GM19455 (cell line): ENCODE measurements around the gene SLC27A4.
"Not testable (repeated sequence)": the region's sequence is repeated elsewhere in the genome, so short reads cannot be mapped to it uniquely, and the experiment has no call there.

Experiments used
- ATAC-seq: cut with Tn5 transposase; IDR thresholded peaks from one replicate; pipeline ENCODE4 v1.9.1; 2021; ENCODE audit not compliant: unreplicated experiment

SLC27A4 gene

GRCh38 chr9:128323791-128324190 is 16.5 kb upstream of the SLC27A4 start:
- ATAC-seq, result no peak

DNA sequence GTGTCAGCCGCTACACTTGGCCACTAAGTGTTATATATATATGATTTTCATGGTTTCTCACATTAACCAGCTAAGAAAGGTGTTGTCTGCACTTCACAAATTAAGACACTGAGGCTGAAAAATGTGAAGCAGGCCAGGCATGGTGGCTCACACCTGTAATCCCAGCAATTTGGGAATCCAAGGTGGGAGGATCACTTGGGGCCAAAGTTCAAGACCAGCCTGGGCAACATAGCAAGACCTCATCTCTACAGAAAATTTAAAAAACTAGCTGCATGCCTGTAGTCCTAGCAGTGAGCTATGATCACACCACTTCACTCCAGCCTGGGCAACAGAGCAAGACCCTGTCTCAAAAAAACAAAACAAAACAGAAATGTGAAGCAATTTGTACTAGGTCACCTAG is 15.9 kb upstream of the SLC27A4 start:
- no peak for ATAC-seq

DNA sequence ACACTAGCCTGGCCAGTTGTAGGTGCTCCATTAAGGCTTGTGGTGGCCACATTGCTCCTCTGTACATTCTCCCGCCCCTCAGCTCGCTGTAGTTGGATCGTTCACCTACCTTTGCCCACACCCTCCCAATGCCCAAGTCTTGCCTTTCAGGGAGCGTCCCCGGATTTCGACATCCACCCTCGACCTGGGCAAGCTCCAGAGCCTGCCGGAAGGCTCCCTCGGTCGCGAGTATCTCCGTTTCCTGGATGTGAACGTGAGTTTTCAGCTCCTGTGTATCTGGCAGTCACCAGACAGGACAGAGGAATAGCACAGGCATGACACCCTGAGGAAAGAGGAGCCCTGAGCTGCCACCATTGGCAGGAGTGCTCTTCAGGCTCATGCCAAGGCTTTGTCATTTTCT is 14.7 kb upstream of the SLC27A4 start:
- no peak for ATAC-seq

GRCh38 chr9:128333451-128333869 is 6.9 kb upstream of the SLC27A4 start:
- ATAC-seq, result no peak

- ATAC-seq, result no peak
Measured at GRCh38 chr9:128335161-128335560, 5.2 kb upstream of the SLC27A4 start.

- ATAC-seq, result no peak
Measured at GRCh38 chr9:128335914-128336313, 4.4 kb upstream of the SLC27A4 start.

DNA sequence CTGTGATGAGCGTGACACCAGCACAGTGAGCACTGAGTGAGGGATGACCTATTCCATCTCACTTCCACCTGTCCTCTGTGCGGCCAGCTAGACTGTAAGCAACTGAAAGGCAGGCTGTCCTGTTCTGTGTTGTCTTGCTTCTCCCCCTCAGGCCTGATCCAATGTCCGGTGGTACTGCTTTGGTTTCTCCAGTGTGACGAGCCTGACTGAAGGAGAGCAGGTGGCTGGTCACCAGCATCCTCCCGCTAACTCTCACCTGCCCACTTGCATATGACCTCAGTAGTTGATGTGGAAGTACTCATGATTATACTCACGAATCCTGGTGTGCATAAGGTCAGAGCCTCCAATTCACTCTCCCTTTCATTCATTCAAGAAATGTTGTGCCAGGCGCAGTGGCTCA is 2.4 kb upstream of the SLC27A4 start:
- ATAC-seq, result no peak

DNA sequence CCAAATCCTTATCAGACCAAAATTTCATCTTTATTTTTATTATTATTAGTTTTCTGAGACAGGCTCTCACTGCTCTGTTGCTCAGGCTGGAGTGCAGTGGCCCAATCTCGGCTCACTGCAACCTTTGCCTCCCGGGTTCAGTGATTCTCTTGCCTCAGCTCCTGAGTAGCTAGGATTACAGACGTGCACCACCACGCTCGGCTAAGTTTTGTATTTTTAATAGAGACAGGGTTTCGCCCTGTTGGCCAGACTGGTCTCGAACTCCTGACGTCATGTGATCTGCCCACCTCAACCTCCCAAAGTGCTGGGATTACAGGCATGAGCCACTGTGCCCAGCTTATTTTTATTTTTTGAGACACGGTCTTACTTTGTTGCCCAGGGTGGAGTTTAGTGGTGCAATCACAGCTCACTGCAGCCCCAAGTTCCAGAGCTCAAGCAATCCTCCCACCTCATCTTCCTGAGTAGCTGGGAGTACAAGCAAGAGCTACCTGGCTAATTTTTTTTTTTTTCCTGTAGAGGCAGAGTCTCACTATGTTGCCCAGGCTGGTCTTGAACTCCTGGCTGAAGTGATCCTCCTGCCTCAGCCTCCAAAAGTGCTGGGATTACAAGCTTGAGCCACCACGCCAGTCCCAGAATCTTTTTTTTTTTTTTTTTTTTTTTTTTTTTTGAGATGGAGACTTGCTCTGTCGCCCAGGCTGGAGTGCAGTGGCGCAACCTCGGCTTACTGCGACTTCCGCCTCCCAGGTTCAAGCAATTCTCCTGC is 1.3 kb upstream of the SLC27A4 start:
- ATAC-seq, result not testable (repeated sequence)

DNA sequence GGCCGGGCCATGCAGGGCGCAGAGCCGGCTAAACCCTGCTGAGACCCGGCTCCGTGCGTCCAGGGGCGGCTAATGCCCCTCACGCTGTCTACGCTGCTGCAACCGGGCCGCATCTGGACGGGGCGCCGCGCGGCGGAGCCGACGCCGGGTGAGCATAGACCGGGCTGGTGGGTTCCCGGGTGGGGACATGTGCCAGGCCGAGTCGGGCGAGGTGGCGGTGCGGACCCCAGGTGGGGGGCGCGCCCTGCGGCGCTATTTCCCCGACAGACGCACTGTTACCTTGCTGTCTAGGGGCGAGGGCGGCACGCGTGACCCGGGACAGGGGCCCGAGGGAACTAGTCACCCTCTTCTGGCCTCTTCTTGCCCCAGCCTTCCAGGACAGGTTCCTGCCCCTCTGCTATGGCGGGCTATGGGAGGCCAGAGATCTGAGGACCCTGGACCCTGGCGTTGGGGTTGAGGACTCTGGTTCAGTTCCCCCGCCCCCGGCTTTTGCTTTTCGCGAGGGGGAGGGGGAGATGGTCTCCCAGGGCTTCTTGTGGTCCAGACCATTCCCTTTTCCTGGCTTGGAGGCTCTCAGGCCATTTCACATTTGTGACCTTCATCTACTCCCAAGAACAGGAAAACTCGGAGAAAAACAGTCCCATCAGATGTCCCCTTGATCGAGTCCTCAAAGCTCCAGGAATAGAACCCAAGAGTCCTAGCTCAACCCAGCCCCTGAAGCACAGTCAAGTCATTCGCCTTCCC is 536 bp downstream of the SLC27A4 start:
- peak; percentile 45 for ATAC-seq

DNA sequence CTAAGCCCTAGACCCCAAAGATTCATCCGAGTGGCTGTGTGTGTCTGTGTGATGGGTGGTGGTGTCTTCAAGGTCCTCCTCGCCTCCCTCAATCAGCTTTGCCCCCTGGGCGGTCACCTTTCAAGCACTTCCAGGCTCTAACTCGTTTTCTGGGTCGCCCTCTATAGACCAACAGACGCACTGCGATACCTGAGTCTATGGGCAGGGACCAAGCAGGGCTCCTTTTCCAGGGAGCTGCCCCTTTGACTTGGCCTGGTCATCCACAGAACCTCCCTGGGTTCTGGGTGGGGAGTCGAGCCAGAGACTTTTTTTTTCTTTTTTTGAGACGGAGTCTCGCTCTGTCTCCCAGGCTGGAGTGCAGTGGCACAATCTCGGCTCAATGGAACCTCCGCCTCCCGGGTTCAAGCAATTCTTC is 1.1 kb downstream of the SLC27A4 start:
- no peak for ATAC-seq

DNA sequence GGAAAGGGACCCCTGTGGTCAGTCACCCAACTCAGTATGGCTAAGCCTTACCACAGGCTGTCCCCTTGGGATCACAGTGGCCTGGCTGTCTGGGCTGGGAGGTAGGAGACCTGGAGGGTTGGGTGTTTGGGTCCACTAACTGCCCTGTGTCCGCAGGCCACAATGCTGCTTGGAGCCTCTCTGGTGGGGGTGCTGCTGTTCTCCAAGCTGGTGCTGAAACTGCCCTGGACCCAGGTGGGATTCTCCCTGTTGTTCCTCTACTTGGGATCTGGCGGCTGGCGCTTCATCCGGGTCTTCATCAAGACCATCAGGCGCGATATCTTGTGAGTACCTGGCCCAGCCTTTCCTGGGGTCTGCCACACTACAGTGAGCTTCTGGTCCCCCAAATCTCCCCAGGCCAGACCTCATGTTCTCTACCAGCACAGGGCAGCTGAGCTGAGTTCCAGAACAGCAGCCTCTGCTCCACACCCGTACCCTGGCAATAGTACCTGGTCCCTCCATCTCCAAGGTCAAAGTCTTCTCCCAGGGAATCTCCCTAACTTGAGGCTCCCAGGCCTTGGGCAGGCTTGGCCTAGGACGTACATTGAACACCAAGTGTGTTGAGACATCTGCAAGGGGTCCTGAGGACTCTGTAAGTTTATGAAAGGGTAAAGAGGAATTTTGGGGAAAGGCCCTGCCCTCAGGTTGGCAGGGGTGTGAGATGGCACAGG is 2.8 kb downstream of the SLC27A4 start:
- no peak for ATAC-seq

DNA sequence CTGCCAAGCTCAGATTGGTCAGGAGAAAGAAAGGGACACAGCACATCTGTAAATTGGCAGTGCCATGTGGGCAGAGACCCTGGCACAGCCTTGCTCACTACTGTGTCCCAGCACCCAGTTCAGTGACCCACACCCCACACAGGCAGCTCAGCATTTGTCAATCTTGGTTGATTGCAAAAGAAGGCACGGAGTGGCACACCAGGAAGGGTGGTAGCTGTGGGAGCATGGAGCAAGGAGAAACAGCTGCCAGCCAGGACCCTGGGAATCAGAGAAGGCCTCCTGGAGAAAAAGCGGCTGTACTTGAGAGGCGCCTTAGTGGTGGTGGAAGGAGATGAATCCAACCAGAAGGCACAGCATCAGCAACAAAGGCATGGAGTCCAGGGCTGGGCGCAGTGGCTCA is 3.5 kb downstream of the SLC27A4 start:
- no peak for ATAC-seq

GRCh38 chr9:128344931-128345605 is 4.7 kb downstream of the SLC27A4 start:
- no peak for ATAC-seq

DNA sequence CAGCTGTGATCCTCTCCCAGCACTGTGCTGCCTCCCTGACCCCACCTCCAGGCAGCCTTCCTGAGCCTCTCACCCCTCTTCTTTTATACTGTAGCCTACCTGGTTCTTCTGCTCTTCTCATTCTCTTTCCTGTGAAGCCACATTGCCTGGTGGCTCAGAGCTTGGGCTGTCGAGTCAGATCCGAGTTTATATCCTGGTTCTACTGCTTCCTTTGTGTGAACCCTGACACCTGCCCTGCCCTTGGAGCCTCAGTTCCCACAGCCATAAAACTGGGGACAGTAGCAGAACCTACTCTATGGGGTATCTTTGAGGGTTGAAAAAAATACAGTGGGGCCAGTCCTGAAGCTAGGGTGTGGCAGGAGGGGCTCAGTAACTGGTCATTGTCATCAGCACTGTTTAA is 8.8 kb downstream of the SLC27A4 start:
- ATAC-seq, result no peak

- ATAC-seq, result no peak
Measured at GRCh38 chr9:128349772-128350171, 9.4 kb downstream of the SLC27A4 start.

GRCh38 chr9:128355451-128355850 is 15.1 kb downstream of the SLC27A4 start:
- ATAC-seq, result no peak

DNA sequence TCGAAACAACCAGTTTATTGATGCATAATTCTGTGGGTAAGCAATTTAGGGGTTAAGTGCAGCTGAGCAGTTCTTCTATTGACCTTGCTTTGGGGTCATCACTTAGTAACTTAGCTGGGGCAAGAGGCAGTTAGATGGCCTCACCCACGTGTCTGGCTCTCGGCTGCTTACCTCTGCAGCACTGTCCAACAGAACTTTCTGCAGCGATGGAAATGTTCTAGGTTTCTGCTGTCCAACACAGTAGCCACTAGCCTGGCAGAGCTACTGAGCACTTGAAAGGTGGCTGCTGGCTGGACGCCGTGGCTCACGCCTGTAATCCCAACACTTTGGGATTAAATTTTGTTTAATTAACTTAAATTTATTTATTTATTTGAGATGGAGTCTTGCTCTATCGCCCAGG is 17.8 kb downstream of the SLC27A4 start:
- ATAC-seq, result no peak

DNA sequence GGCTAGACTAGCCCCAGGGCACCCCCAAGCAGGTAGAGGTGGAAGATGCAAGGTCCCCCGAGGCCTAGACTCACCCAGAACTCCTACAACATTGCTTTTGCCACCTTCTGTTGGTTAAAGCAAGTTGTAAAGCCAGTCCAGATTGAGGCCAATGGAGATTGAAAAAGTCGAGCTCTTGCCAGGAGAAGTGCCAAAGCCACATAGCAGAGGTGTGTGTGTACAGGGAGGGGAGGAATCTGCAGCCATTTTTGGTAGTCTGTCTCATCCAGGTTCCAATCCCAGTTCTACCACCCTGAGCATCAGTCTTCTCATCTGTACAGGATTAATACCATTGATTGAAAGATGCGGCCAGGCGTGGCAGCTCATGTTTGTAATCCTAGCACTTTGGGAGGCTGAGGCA is 18.5 kb downstream of the SLC27A4 start:
- no peak for ATAC-seq

DNA sequence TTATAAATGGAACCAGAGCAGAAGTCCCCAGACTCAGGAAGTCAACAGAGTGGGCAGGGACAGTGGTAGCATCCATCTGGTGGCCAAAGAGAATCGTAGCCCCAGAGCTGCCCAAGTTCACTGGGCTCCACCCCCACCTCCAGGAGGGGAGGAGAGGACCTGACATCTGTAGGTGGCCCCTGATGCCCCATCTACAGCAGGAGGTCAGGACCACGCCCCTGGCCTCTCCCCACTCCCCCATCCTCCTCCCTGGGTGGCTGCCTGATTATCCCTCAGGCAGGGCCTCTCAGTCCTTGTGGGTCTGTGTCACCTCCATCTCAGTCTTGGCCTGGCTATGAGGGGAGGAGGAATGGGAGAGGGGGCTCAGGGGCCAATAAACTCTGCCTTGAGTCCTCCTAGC is 20.5 kb downstream of the SLC27A4 start:
- no peak for ATAC-seq

DNA sequence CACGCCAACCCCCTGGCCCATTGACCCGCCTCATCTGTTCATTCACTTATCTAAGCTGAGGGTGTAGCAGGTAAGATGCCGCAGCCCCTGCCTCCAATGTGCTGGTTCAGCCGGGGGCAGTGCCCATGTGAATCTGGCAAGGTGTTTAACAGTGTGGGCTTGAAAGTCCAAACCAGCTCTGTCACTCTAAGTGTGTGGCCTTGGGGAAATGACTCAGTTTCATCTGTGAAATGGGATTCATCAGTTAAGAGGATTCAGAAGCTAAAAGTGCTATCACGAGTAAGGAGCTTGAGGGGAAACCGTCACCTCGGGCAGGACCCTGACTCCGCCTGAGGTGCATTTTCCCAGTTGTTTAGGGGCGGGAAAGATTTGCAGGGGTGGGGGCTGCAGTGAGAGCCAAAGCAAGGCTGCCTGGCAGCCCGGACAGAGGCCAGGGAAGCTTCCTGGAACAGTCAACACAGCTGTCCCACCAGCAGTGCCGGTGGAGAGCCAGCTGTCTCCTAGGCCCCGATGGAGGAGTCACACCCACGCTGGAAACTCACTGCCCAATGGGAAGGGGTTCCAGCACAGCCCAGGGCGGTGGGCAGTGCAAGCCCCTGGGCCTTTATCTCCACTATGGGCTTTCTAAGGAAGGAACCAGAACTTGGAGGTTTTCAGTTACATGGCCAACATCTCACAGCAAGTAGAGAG is 21.1 kb downstream of the SLC27A4 start:
- no peak for ATAC-seq
